Adrenal gland (tissue), 12 donors: ENCODE results near the gene AKT1S1. TPM values are rescaled to one million over a fixed set of nuclear protein-coding genes. Genes with fewer than 3 reads are reported as not detected.
"Not testable (repeated sequence)": the region's sequence is repeated elsewhere in the genome, so short reads cannot be mapped to it uniquely, and the experiment has no call there.

Experiments used
- DNase-seq, 7 donors: peaks; one replicate each; pipeline ENCODE4 v3.0.0-alpha.2; 2019 to 2020
- H3K27ac ChIP-seq, 5 donors: fragments of 200-600 bp; sonication (generic) in 4 of 5; 1 replicate in 3 of 5; 2 replicates in 2 of 5; pipeline versions ENCODE4 v1.5.1 to v1.8.0; 2016 to 2020; ENCODE audit warnings: mild to moderate bottlenecking in 1 of 5
- H3K27me3 ChIP-seq: fragments of 200-600 bp; 2 replicates; pipeline ENCODE4 v1.8.0; 2021
- H3K36me3 ChIP-seq, 2 donors: fragments of 200-600 bp; replicated peaks in 1 of 2; 1 replicate in 1 of 2; 2 replicates in 1 of 2; pipeline versions ENCODE4 v1.5.1 to v1.8.0; 2018 to 2022
- H3K4me1 ChIP-seq, 2 donors: fragments of 200-600 bp; replicated peaks in 1 of 2; 1 replicate in 1 of 2; 2 replicates in 1 of 2; pipeline versions ENCODE4 v1.5.1 to v1.8.0; 2018 to 2021
- H3K4me3 ChIP-seq, 4 donors: fragments of 200-600 bp; sonication (generic) in 3 of 4; one replicate each; pipeline ENCODE4 v1.5.1; 2016 to 2018
- H3K9me3 ChIP-seq, 3 donors: fragments of 200-600 bp; sonication (generic) in 1 of 3; replicated peaks in 1 of 3; 1 replicate in 2 of 3; 2 replicates in 1 of 3; pipeline versions ENCODE4 v1.5.1 to v1.8.0; 2016 to 2021
- POLR2A ChIP-seq, 2 donors: fragments of 450-650 bp; IDR thresholded peaks; one replicate each; pipeline ENCODE4 v1.6.1; 2017; ENCODE audit warnings: antibody characterized with exemption in 2 of 2, mild to moderate bottlenecking in 2 of 2, moderate library complexity in 1 of 2
- WGBS, 4 donors: extraction: QIAGEN DNeasy Blood & Tissue Kit in 2 of 4; methylation state at CpG; one replicate each; pipeline versions ENCODE4 v1.1.5 to v1.1.7; 2013 to 2017; 5-methylcytosine and 5-hydroxymethylcytosine counted together
- intact Hi-C, 2 donors: fragments of 100-400 bp; cut with DNase I; formaldehyde crosslinking; loops; one replicate each; pipeline versions ENCODE4 v1.14.1 to v1.15.0; 2022 to 2023
- microRNA-seq, 3 donors: library from miRNA; unstranded; fragments of <30 nt; microRNA quantifications; one replicate each; pipeline ENCODE4, GENCODE V29; 2017 to 2020
- polyA plus RNA-seq, 3 donors: library from polyadenylated mRNA; stranded (reverse); fragments of 200-250 nt in 2 of 3; fragments of 350-450 nt in 1 of 3; fragmentation: Illumina TruSeq in 1 of 3; extraction: RNeasy Lipid Tissue Mini Kit (QIAGEN cat#74804) in 1 of 3; gene quantifications; one replicate each; pipeline ENCODE4 v1.2.3, GENCODE V29; 2013 to 2014
- small RNA-seq, 2 donors: library from RNA; depleted of rRNA; stranded (forward); fragments of <200 nt; gene quantifications; one replicate each; pipeline ENCODE3, GENCODE V24; 2016
- total RNA-seq, 9 donors: library from RNA; depleted of rRNA in 4 of 9; stranded (reverse); fragments of >200 nt in 4 of 9; fragments of 120-200 nt in 1 of 9; fragmentation: NEBNext Ultra II Directional in 1 of 9; extraction: Animal tissue kit (Norgen Biotek cat#: 25700) in 1 of 9; gene quantifications; one replicate each; pipeline versions ENCODE4 v1.1.0 to v1.2.4, GENCODE V29; 2013 to 2023
- TF ChIP-seq, protein P1 (sequence below), 6 experiments: fragments of 450-650 bp in 4 of 6; fragments of 200-600 bp in 2 of 6; sonication (generic) in 1 of 6; IDR thresholded peaks; 1 replicate in 5 of 6; 2 replicates in 1 of 6; pipeline versions ENCODE4 v1.5.1 to v1.8.0; 2016 to 2021; ENCODE audit warnings: antibody characterized with exemption in 6 of 6, mild to moderate bottlenecking in 2 of 6, moderate library complexity in 1 of 6
- donor health status: healthy with polysubstance abuse.
- donor health status: Bipolar disorder and iron deficiency.
- donor health status: DM: yes; HTN: yes; CAD: no.
- donor health status: DM: no; HTN: no; CAD: no.
- donor health status: DM: no; HTN: no; CAD: no.
- donor health status: DM: yes; HTN: yes; CAD: no.

Gene AKT1S1
- total and polyA plus RNA-seq, 12 donors: 19.8 to 89.6 (median 59.1) TPM

DNA sequence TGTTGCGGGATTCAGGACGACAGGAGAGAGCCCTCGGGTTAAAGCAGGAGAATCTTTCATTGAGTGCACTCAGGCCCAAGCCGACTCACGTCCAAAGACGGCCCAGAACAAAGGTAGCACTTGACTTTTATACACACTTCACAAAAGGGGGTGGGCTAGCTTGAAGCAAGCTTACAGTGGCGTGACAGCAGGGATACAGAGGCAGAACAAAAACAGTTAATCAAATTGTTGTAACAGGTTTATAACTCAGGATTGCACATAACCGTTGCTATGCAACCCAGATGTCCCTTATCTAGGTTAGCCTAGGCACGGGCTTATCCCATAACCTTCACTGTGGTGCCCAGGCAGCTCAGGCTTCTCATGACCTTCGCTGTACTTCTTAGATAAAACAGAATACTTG lies 57.0 kb downstream of the AKT1S1 start:
- H3K36me3 ChIP-seq: peaks cover 0 to 18% of the 10 kb centered on the region in 2 donors
- H3K27me3 ChIP-seq: no peaks in the 10 kb centered on the region
- 35 to 53% (median 40%) methylated on average over 10 of the region's 10 CpGs for WGBS, 4 donors
- peak in 1 of 2 donors; percentile 59 for TF ChIP-seq POLR2A (IDR thresholded peaks at IDR 0.05)
- TF ChIP-seq, protein P1, sequence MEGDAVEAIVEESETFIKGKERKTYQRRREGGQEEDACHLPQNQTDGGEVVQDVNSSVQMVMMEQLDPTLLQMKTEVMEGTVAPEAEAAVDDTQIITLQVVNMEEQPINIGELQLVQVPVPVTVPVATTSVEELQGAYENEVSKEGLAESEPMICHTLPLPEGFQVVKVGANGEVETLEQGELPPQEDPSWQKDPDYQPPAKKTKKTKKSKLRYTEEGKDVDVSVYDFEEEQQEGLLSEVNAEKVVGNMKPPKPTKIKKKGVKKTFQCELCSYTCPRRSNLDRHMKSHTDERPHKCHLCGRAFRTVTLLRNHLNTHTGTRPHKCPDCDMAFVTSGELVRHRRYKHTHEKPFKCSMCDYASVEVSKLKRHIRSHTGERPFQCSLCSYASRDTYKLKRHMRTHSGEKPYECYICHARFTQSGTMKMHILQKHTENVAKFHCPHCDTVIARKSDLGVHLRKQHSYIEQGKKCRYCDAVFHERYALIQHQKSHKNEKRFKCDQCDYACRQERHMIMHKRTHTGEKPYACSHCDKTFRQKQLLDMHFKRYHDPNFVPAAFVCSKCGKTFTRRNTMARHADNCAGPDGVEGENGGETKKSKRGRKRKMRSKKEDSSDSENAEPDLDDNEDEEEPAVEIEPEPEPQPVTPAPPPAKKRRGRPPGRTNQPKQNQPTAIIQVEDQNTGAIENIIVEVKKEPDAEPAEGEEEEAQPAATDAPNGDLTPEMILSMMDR (IDR thresholded peaks at IDR 0.05): no peak
- intact Hi-C loops: no loop called here
- no peaks in the 10 kb centered on the region for H3K9me3 ChIP-seq
- H3K4me1 ChIP-seq: peaks cover 28 to 29% of the 10 kb centered on the region in 2 donors
- H3K27ac ChIP-seq: peak overlapping the region; percentile 56 to 100 (median 88)
- H3K4me3 ChIP-seq: peak overlapping the region in 1 of 4 donors; percentile 77
- DNase-seq: peak; percentile 67 to 90 (median 88)

- Histone ChIP-seq H3K36me3 (peaks cover 0 to 18% of the 10 kb centered on the region in 2 donors), H3K4me3 (peak overlapping the region in 2 of 4 donors; percentile 63 to 77), H3K4me1 (peaks cover 28 to 29% of the 10 kb centered on the region in 2 donors), H3K27ac (peak overlapping the region; percentile 88 to 100 (median 96))
- intact Hi-C loops, H3K27me3 ChIP-seq, H3K9me3 ChIP-seq: not testable (repeated sequence)
- DNase-seq: peak in 3 of 7 donors; percentile 58 to 62 (median 59)
- WGBS, 4 donors: 40 to 49% (median 47%) methylated on average over 7 of the region's 7 CpGs
Observed at GRCh38 chr19:49819452-49820115, 57.6 kb downstream of the AKT1S1 start.

Small RNAs within 50 kb of the gene (microRNA-seq; reads per million reads assigned to microRNA genes)
- gene MIR4749: 1.8 to 8.5 (median 5.7) reads per million in 3 donors
- gene MIR4750: 0.89 to 2.8 (median 1.9) reads per million in 3 donors
- 0.38 to 1.4 (median 0.89) reads per million in 3 donors for gene MIR6800

Small RNAs within 50 kb of the gene (small RNA-seq; reads per million reads assigned to genes)
- 0 to 0.08 reads per million in 2 donors for gene MIR4749

Other genes with a start within 250 kb of the AKT1S1 start
- 10 to 100 TPM in 8 of 9 donors, 1 to 10 TPM in 1; 6.8 to 77.9 (median 37.4) TPM for gene RRAS, start 237.2 kb downstream of the AKT1S1 start, total RNA-seq
- 100 to 1,000 TPM in 2 of 3 donors, 10 to 100 TPM in 1; 21.9 to 180 (median 167) TPM for gene RRAS, start 237.2 kb downstream of the AKT1S1 start, polyA plus RNA-seq
- 10 to 100 TPM in 8 of 9 donors, 1 to 10 TPM in 1; 4.2 to 81.3 (median 45.8) TPM for gene SCAF1, start 235.1 kb downstream of the AKT1S1 start, total RNA-seq
- 10 to 100 TPM in 2 of 3 donors, 1 to 10 TPM in 1; 7.9 to 67.7 (median 27.1) TPM for gene SCAF1, start 235.1 kb downstream of the AKT1S1 start, polyA plus RNA-seq
- 100 to 1,000 TPM in 2 of 9 donors, 10 to 100 TPM in 7; 33.7 to 108 (median 64.1) TPM for gene IRF3, start 211.5 kb downstream of the AKT1S1 start, total RNA-seq
- 100 to 1,000 TPM in 2 of 3 donors, 10 to 100 TPM in 1; 23.2 to 328 (median 159) TPM for gene IRF3, start 211.5 kb downstream of the AKT1S1 start, polyA plus RNA-seq
- gene BCL2L12, start 211.4 kb downstream of the AKT1S1 start, total RNA-seq: 10 to 100 TPM in 4 of 9 donors, 1 to 10 TPM in 5; 3.3 to 16.3 (median 9.7) TPM
- gene BCL2L12, start 211.4 kb downstream of the AKT1S1 start, polyA plus RNA-seq: 10 to 100 TPM in 2 of 3 donors, 1 to 10 TPM in 1; 3.5 to 15.4 (median 13.9) TPM
- gene PRMT1, start 200.1 kb downstream of the AKT1S1 start, total RNA-seq: 100 to 1,000 TPM in 8 of 9 donors, 10 to 100 TPM in 1; 80.4 to 262 (median 160) TPM
- 100 to 1,000 TPM; 158 to 198 (median 179) TPM for gene PRMT1, start 200.1 kb downstream of the AKT1S1 start, polyA plus RNA-seq
- 1 to 10 TPM in 1 of 9 donors, under 1 TPM in 8; 0.18 to 1.2 (median 0.55) TPM for gene ADM5, start 187.8 kb downstream of the AKT1S1 start, total RNA-seq
- 1 to 10 TPM in 2 of 3 donors, not detected in 1; 1.9 to 2.0 TPM for gene ADM5, start 187.8 kb downstream of the AKT1S1 start, polyA plus RNA-seq
- 1 to 10 TPM in 8 of 9 donors, not detected in 1; 2.4 to 9.4 (median 4.6) TPM for gene CPT1C, start 186.2 kb downstream of the AKT1S1 start, total RNA-seq
- gene CPT1C, start 186.2 kb downstream of the AKT1S1 start, polyA plus RNA-seq: 10 to 100 TPM in 2 of 3 donors, 1 to 10 TPM in 1; 5.8 to 55.7 (median 14.1) TPM
- under 1 TPM in 5 of 9 donors, not detected in 4; 0.11 to 0.47 (median 0.29) TPM for gene TSKS, start 114.0 kb downstream of the AKT1S1 start, total RNA-seq
- gene TSKS, start 114.0 kb downstream of the AKT1S1 start, polyA plus RNA-seq: 1 to 10 TPM in 1 of 3 donors, under 1 TPM in 1, not detected in 1; 0.94 to 1.7 TPM
- gene AP2A1, start 110.4 kb downstream of the AKT1S1 start, total RNA-seq: 100 to 1,000 TPM in 8 of 9 donors, 10 to 100 TPM in 1; 59.8 to 455 (median 262) TPM
- 100 to 1,000 TPM in 1 of 3 donors, 10 to 100 TPM in 2; 71.5 to 131 (median 90.3) TPM for gene AP2A1, start 110.4 kb downstream of the AKT1S1 start, polyA plus RNA-seq
- 10 to 100 TPM; 22.0 to 72.5 (median 45.3) TPM for gene FUZ, start 64.1 kb downstream of the AKT1S1 start, total RNA-seq
- gene FUZ, start 64.1 kb downstream of the AKT1S1 start, polyA plus RNA-seq: 10 to 100 TPM in 2 of 3 donors, 1 to 10 TPM in 1; 7.6 to 62.0 (median 47.7) TPM
- 100 to 1,000 TPM in 5 of 9 donors, 10 to 100 TPM in 4; 36.2 to 211 (median 105) TPM for gene MED25, start 59.1 kb downstream of the AKT1S1 start, total RNA-seq
- gene MED25, start 59.1 kb downstream of the AKT1S1 start, polyA plus RNA-seq: 100 to 1,000 TPM in 2 of 3 donors, 10 to 100 TPM in 1; 71.2 to 457 (median 299) TPM
- gene PTOV1, start 26.2 kb downstream of the AKT1S1 start, total RNA-seq: 100 to 1,000 TPM; 163 to 568 (median 257) TPM
- gene PTOV1, start 26.2 kb downstream of the AKT1S1 start, polyA plus RNA-seq: 100 to 1,000 TPM in 2 of 3 donors, 10 to 100 TPM in 1; 78.7 to 620 (median 409) TPM
- 100 to 1,000 TPM in 4 of 9 donors, 10 to 100 TPM in 5; 49.3 to 199 (median 97.7) TPM for gene PNKP, start 9.8 kb downstream of the AKT1S1 start, total RNA-seq
- gene PNKP, start 9.8 kb downstream of the AKT1S1 start, polyA plus RNA-seq: 100 to 1,000 TPM in 2 of 3 donors, 10 to 100 TPM in 1; 40.7 to 344 (median 202) TPM
- 100 to 1,000 TPM in 1 of 9 donors, 10 to 100 TPM in 7, 1 to 10 TPM in 1; 5.8 to 103 (median 51.3) TPM for gene TBC1D17, start 347 bp upstream of the AKT1S1 start, total RNA-seq
- gene TBC1D17, start 347 bp upstream of the AKT1S1 start, polyA plus RNA-seq: 100 to 1,000 TPM in 2 of 3 donors, 10 to 100 TPM in 1; 22.4 to 198 (median 113) TPM
- 1 to 10 TPM in 5 of 9 donors, under 1 TPM in 4; 0.18 to 2.1 (median 1.1) TPM for gene IL4I1, start 19.5 kb upstream of the AKT1S1 start, total RNA-seq
- gene IL4I1, start 19.5 kb upstream of the AKT1S1 start, polyA plus RNA-seq: 1 to 10 TPM in 2 of 3 donors, under 1 TPM in 1; 0.33 to 3.2 (median 2.1) TPM
- 100 to 1,000 TPM in 1 of 9 donors, 10 to 100 TPM in 8; 14.3 to 103 (median 40.3) TPM for gene ATF5, start 51.9 kb upstream of the AKT1S1 start, total RNA-seq
- 100 to 1,000 TPM in 1 of 3 donors, 10 to 100 TPM in 2; 67.3 to 114 (median 95.7) TPM for gene ATF5, start 51.9 kb upstream of the AKT1S1 start, polyA plus RNA-seq
- 10 to 100 TPM; 29.3 to 71.8 (median 55.9) TPM for gene NUP62, start 52.1 kb upstream of the AKT1S1 start, total RNA-seq
- gene NUP62, start 52.1 kb upstream of the AKT1S1 start, polyA plus RNA-seq: 10 to 100 TPM; 26.4 to 47.8 (median 31.9) TPM
- gene SIGLEC11, start 83.8 kb upstream of the AKT1S1 start, total RNA-seq: 100 to 1,000 TPM in 3 of 9 donors, 10 to 100 TPM in 6; 11.7 to 180 (median 54.0) TPM
- 10 to 100 TPM; 11.2 to 27.6 (median 20.9) TPM for gene SIGLEC11, start 83.8 kb upstream of the AKT1S1 start, polyA plus RNA-seq
- gene VRK3, start 148.0 kb upstream of the AKT1S1 start, total RNA-seq: 10 to 100 TPM; 28.1 to 60.3 (median 48.1) TPM
- 10 to 100 TPM; 12.1 to 47.2 (median 26.5) TPM for gene VRK3, start 148.0 kb upstream of the AKT1S1 start, polyA plus RNA-seq
- gene ZNF473, start 148.7 kb upstream of the AKT1S1 start, total RNA-seq: 10 to 100 TPM in 2 of 9 donors, 1 to 10 TPM in 7; 6.0 to 10.7 (median 9.1) TPM
- 10 to 100 TPM in 1 of 3 donors, 1 to 10 TPM in 2; 2.7 to 13.2 (median 3.0) TPM for gene ZNF473, start 148.7 kb upstream of the AKT1S1 start, polyA plus RNA-seq